ENCODE measurements around the gene BBS9.
A peak's percentile ranks its signal among the peaks of the same experiment; 100 is the strongest.

Gene BBS9

DNA sequence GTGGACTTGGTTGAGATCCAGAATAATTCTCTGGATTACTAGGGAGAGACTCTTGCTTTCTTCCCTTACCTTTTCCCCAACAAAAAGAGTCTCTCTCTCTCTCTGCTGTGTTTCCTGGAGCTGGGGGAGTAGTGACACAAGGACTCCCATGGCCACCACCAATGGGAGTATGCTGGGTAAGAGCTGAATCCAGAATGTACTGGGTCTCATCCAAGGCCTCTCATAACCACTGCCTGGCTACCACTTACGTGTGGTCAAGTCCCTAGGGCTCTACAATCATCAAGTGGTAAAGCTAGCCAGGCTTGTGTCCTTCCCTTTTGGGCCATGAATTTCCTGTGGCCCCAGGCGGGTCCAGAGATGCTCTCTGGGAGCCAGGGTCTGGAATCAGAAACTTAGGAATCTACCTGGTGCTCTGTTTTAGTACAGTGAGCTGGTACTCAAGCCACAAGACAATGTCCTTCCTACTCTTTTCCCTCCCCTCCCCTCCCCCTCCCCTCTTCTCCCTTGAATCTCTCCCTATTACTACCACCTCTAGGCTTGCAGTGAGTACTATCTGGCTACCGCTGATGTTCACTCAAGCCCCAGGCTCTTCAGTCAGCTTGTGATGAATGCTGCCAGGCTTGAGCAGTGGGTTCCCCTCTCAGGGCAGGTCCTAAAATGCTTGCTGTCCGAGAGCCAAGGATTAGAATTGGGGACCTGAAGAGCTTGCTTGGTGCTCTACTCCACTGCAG, 196.6 kb downstream of the BBS9 start:
- in situ Hi-C loops (cut with MboI; ENCODE audit: low pct_unique_long_range_greater_than_20kb, low sequenced_read_pairs, unreplicated experiment): no loop called here
- TF ChIP-seq, protein P1, sequence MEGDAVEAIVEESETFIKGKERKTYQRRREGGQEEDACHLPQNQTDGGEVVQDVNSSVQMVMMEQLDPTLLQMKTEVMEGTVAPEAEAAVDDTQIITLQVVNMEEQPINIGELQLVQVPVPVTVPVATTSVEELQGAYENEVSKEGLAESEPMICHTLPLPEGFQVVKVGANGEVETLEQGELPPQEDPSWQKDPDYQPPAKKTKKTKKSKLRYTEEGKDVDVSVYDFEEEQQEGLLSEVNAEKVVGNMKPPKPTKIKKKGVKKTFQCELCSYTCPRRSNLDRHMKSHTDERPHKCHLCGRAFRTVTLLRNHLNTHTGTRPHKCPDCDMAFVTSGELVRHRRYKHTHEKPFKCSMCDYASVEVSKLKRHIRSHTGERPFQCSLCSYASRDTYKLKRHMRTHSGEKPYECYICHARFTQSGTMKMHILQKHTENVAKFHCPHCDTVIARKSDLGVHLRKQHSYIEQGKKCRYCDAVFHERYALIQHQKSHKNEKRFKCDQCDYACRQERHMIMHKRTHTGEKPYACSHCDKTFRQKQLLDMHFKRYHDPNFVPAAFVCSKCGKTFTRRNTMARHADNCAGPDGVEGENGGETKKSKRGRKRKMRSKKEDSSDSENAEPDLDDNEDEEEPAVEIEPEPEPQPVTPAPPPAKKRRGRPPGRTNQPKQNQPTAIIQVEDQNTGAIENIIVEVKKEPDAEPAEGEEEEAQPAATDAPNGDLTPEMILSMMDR (IDR thresholded peaks at IDR 0.05; ENCODE audit: extremely low read depth, insufficient read depth, missing control alignments): no peak
- no peak for DNase-seq (ENCODE audit: low spot score)

GRCh38 chr7:33326485-33326848, 197.1 kb downstream of the BBS9 start:
- in situ Hi-C loops (cut with MboI; ENCODE audit: low pct_unique_long_range_greater_than_20kb, low sequenced_read_pairs, unreplicated experiment): no loop called here
- DNase-seq (ENCODE audit: low spot score): no peak
- TF ChIP-seq, protein P1 (IDR thresholded peaks at IDR 0.05; ENCODE audit: extremely low read depth, insufficient read depth, missing control alignments): no peak

DNA sequence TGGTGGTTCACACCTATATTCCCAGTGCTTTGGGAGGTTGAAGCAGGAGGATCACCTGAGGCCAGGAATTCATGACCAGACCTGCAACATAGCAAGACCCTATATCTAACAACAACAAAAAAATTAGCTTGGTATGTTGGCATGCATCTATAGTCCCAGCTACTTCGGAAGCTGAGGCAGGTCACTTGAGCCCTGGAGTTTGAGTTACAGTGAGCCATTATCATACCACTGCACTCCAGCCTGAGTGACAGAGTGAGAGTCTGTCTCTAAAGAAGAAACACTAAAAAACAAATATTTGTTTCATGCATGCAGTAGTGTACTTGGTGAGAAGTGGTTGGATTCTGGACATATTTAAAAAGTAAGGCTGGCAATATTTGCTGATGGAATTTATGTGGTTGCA, 198.1 kb downstream of the BBS9 start:
- in situ Hi-C loops (cut with MboI; ENCODE audit: low pct_unique_long_range_greater_than_20kb, low sequenced_read_pairs, unreplicated experiment): no loop called here

GRCh38 chr7:33334349-33334748, 205.0 kb downstream of the BBS9 start:
- in situ Hi-C loops (cut with MboI; ENCODE audit: low pct_unique_long_range_greater_than_20kb, low sequenced_read_pairs, unreplicated experiment): no loop called here
- TF ChIP-seq, protein P1 (IDR thresholded peaks at IDR 0.05; ENCODE audit: extremely low read depth, insufficient read depth, missing control alignments): peak; percentile 49
- DNase-seq (ENCODE audit: low spot score): peak; percentile 9

More for the DNA sequence above, 198.1 kb downstream of the BBS9 start:
- TF ChIP-seq, protein P1 (IDR thresholded peaks at IDR 0.05; ENCODE audit: extremely low read depth, insufficient read depth, missing control alignments): no peak
- DNase-seq (ENCODE audit: low spot score): no peak

- in situ Hi-C loops (cut with MboI; ENCODE audit: low pct_unique_long_range_greater_than_20kb, low sequenced_read_pairs, unreplicated experiment): no loop called here
- TF ChIP-seq, protein P1 (IDR thresholded peaks at IDR 0.05; ENCODE audit: extremely low read depth, insufficient read depth, missing control alignments): no peak
Observed at GRCh38 chr7:33336820-33337219, 207.5 kb downstream of the BBS9 start.

GRCh38 chr7:33339074-33339790, 209.9 kb downstream of the BBS9 start:
- no peak for DNase-seq (ENCODE audit: low spot score)
- TF ChIP-seq, protein P1 (IDR thresholded peaks at IDR 0.05; ENCODE audit: extremely low read depth, insufficient read depth, missing control alignments): no peak
- in situ Hi-C loops (cut with MboI; ENCODE audit: low pct_unique_long_range_greater_than_20kb, low sequenced_read_pairs, unreplicated experiment): no loop called here

More at GRCh38 chr7:33336820-33337219, 207.5 kb downstream of the BBS9 start:
- DNase-seq (ENCODE audit: low spot score): no peak
